SK-N-SH (cell line): ENCODE measurements around the gene TSPAN14. TPM values are rescaled to one million over a fixed set of nuclear protein-coding genes. Genes with fewer than 3 reads are reported as not detected.

Experiments
- CTCF ChIA-PET: fragments of 300-600, 350-600 bp; formaldehyde crosslinking; extraction: SDS; loops from one replicate; lab custom pipeline; 2021; lab: Yijun Ruan, JAX
- POLR2A ChIA-PET: fragments of 350-600 bp; sonication (Branson Sonifier 250); formaldehyde crosslinking; extraction: SDS; loops from one replicate; lab custom pipeline; 2020; ENCODE audit warnings: antibody characterized with exemption, inconsistent platforms; lab: Yijun Ruan, JAX
- DNase-seq: peaks from one replicate; pipeline ENCODE4 v3.0.0; 2012
- H2AFZ ChIP-seq: fragments of 200-600 bp; sonication (generic); 2 replicates; pipeline ENCODE4 v1.8.1; 2016; ENCODE audit warnings: antibody characterized with exemption, mild to moderate bottlenecking, low read depth
- H3F3A ChIP-seq: fragments of 200-600 bp; sonication (generic); replicated peaks from 2 replicates; pipeline ENCODE3; 2016; ENCODE audit warnings: antibody characterized with exemption, mild to moderate bottlenecking; ENCODE audit not compliant: insufficient read depth
- H3K27ac ChIP-seq, 2 experiments: fragments of 200-500 bp in 1 of 2; fragments of 200-600 bp in 1 of 2; sonication (Bioruptor generic) in 1 of 2; sonication (generic), shearing (Covaris generic) in 1 of 2; 2 replicates each; pipeline versions ENCODE4 v1.5.1 to v1.6.1; 2014 to 2016; ENCODE audit warnings: low read depth in 2 of 2, inconsistent platforms in 1 of 2, low read length in 1 of 2, mild to moderate bottlenecking in 1 of 2, mixed read lengths in 1 of 2
- H3K27me3 ChIP-seq: fragments of 200-600 bp; sonication (generic), shearing (Covaris generic); 2 replicates; pipeline ENCODE4 v1.6.1; 2016; ENCODE audit warnings: mixed run types; ENCODE audit not compliant: insufficient read depth
- H3K36me3 ChIP-seq, 2 experiments: fragments of 200-500 bp in 1 of 2; fragments of 200-600 bp in 1 of 2; sonication (Bioruptor generic) in 1 of 2; sonication (generic) in 1 of 2; replicated peaks in 1 of 2; 2 replicates each; pipeline versions ENCODE3 to v1.5.1; 2014 to 2016; ENCODE audit warnings: low read length in 1 of 2, mild to moderate bottlenecking in 1 of 2; ENCODE audit not compliant: insufficient read depth in 2 of 2, control insufficient read depth in 1 of 2
- H3K4me1 ChIP-seq, 2 experiments: fragments of 200-500 bp in 1 of 2; fragments of 200-600 bp in 1 of 2; sonication (Bioruptor generic) in 1 of 2; sonication (generic), shearing (Covaris generic) in 1 of 2; 2 replicates each; pipeline versions ENCODE4 v1.5.1 to v1.6.1; 2014 to 2016; ENCODE audit warnings: low read depth in 1 of 2, low read length in 1 of 2, mixed run types in 1 of 2; ENCODE audit not compliant: insufficient read depth in 2 of 2, control insufficient read depth in 1 of 2
- H3K4me2 ChIP-seq: fragments of 200-600 bp; sonication (generic), shearing (Covaris generic); 2 replicates; pipeline ENCODE4 v1.6.1; 2017; ENCODE audit warnings: mixed run types
- H3K4me3 ChIP-seq, 2 experiments: fragments of 200-500 bp in 1 of 2; fragments of 200-600 bp in 1 of 2; sonication (Bioruptor generic) in 1 of 2; sonication (generic), shearing (Covaris generic) in 1 of 2; 2 replicates each; pipeline versions ENCODE4 v1.5.1 to v1.8.1; 2014 to 2016; ENCODE audit warnings: low read depth in 2 of 2, inconsistent platforms in 1 of 2, low read length in 1 of 2, mild to moderate bottlenecking in 1 of 2, mixed read lengths in 1 of 2, moderate library complexity in 1 of 2
- H3K79me2 ChIP-seq: fragments of 200-600 bp; sonication (generic); 2 replicates; pipeline ENCODE4 v1.8.1; 2017; ENCODE audit warnings: mild to moderate bottlenecking; ENCODE audit not compliant: insufficient read depth
- H3K9ac ChIP-seq: fragments of 200-600 bp; sonication (generic); 2 replicates; pipeline ENCODE4 v1.6.1; 2017; ENCODE audit warnings: mixed run types
- H3K9me2 ChIP-seq: fragments of 200-600 bp; sonication (generic); 2 replicates; pipeline ENCODE4 v1.6.1; 2017; ENCODE audit warnings: mixed run types
- H3K9me3 ChIP-seq: fragments of 200-600 bp; sonication (generic); 2 replicates; pipeline ENCODE4 v1.6.1; 2017; ENCODE audit warnings: mixed run types, mild to moderate bottlenecking, moderate library complexity
- H4K20me1 ChIP-seq: fragments of 200-600 bp; sonication (generic); 2 replicates; pipeline ENCODE4 v1.6.1; 2017; ENCODE audit warnings: mild to moderate bottlenecking, mixed run types; ENCODE audit not compliant: insufficient read depth
- CHD2 ChIP-seq: fragments of 150-350 bp; IDR thresholded peaks from 2 replicates; pipeline ENCODE4 v1.6.1; 2018; ENCODE audit warnings: low read length; ENCODE audit not compliant: partially characterized antibody
- EP300 ChIP-seq, 2 experiments: IDR thresholded peaks; 2 replicates each; pipeline versions ENCODE4 v1.4.0 to v1.6.1; 2012; ENCODE audit warnings: borderline replicate concordance in 1 of 2, low read depth in 1 of 2, low read length in 1 of 2
- FOSL2 ChIP-seq: IDR thresholded peaks from 2 replicates; pipeline ENCODE4 v1.4.0; 2012; ENCODE audit warnings: low read depth, mild to moderate bottlenecking, moderate library complexity, borderline replicate concordance
- FOXJ3 ChIP-seq: sonication (generic); formaldehyde crosslinking; IDR thresholded peaks from 2 replicates; pipeline ENCODE4 v1.5.1; 2020; ENCODE audit warnings: mild to moderate bottlenecking, missing genetic modification reagents
- JUND ChIP-seq: IDR thresholded peaks from 2 replicates; pipeline ENCODE4 v1.4.0; 2012
- MEF2A ChIP-seq: IDR thresholded peaks from 2 replicates; pipeline ENCODE4 v1.4.0; 2012; ENCODE audit warnings: low read depth, borderline replicate concordance
- MXI1 ChIP-seq: IDR thresholded peaks from 2 replicates; pipeline ENCODE4 v1.6.1; 2012; ENCODE audit warnings: mild to moderate bottlenecking, low read depth, low read length, improper control_type of control experiment
- NFIC ChIP-seq: IDR thresholded peaks from 2 replicates; pipeline ENCODE4 v1.4.0; 2012; ENCODE audit warnings: borderline replicate concordance
- POLR2AphosphoS5 ChIP-seq: IDR thresholded peaks from 2 replicates; pipeline ENCODE4 v1.6.1; 2012; ENCODE audit warnings: low read depth, low read length
- RAD21 ChIP-seq: IDR thresholded peaks from 2 replicates; pipeline ENCODE4 v1.6.1; 2012; ENCODE audit warnings: mild to moderate bottlenecking, low read length
- RFX5 ChIP-seq: IDR thresholded peaks from 2 replicates; pipeline ENCODE4 v1.6.1; 2012; ENCODE audit warnings: mild to moderate bottlenecking, improper control_type of control experiment, low read length
- RXRA ChIP-seq: IDR thresholded peaks from 2 replicates; pipeline ENCODE4 v1.4.0; 2012; ENCODE audit warnings: low read depth, mild to moderate bottlenecking, borderline replicate concordance
- TAF1 ChIP-seq: IDR thresholded peaks from 2 replicates; pipeline ENCODE4 v1.6.1; 2012; ENCODE audit warnings: low read depth, mild to moderate bottlenecking, low read length, moderate library complexity, borderline replicate concordance
- TCF12 ChIP-seq: IDR thresholded peaks from 2 replicates; pipeline ENCODE4 v1.4.0; 2012
- WGBS: methylation state at CpG from one replicate; pipeline ENCODE4 v1.1.6; 2017; ENCODE audit warnings: low lambda C conversion rate; 5-methylcytosine and 5-hydroxymethylcytosine counted together
- polyA plus RNA-seq, 3 experiments: library from polyadenylated mRNA; depleted of rRNA; stranded (reverse); fragments of >200 nt; gene quantifications; 2 replicates each; pipeline ENCODE4 v1.2.3, GENCODE V29; 2012

TSPAN14 gene
- polyA plus RNA-seq, 1 of the 3 experiments (the other 2 are of a cell fraction), result 78.1 TPM

DNA sequence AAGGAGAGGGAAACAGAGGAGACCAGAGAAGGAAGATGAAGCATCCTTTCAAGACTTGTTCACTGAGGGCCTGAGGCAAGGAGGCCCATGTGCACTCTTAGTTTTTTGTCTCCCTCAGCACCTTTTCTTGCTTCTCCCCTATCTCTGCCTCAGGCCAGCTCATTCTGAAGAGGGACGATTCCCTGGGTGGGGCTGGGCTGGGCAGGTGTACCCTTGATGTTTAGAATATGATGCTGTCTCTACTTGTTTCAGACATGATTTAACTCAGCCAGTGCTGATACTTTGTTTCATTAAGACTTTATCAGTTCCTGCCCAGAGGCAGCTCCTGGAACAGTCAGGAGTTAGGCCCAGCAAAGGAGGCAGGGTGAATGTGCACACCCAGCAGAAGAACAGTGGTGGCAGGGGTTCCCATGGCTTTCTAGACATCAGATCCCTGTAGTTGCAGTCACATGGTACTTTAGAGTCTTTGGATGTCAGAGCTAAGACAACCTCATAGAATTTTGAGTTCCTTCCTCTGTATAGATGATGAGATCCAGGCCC is 42.4 kb upstream of the TSPAN14 start:
- WGBS, result 79% methylated on average over 1 of the region's 1 CpG
- DNase-seq, result no peak
- H3F3A ChIP-seq, result peaks cover 5% of the 10 kb centered on the region
- no peaks in the 10 kb centered on the region for H3K27me3 ChIP-seq
- H3K9me3 ChIP-seq, result no peaks in the 10 kb centered on the region
- H3K4me1 ChIP-seq, result peaks cover 18 to 77% of the 10 kb centered on the region in 2 experiments; a peak in 3 of 4 replicates
- H2AFZ ChIP-seq, result no peak overlapping the region
- no peaks in the 10 kb centered on the region; the same call in 1 of the 2 replicates for H3K79me2 ChIP-seq
- CTCF ChIA-PET, result interaction anchor here (1.2 to 3.5 kb wide), 6 partner anchors 23 to 534 kb away, joined by 3 to 20 read pairs (median 4); no protein-coding TSS in a partner anchor
- no peak overlapping the region for H3K4me2 ChIP-seq
- H3K9me2 ChIP-seq, result no peaks in the 10 kb centered on the region
- H3K36me3 ChIP-seq, result no peaks in the 10 kb centered on the region
- H4K20me1 ChIP-seq, result no peaks in the 10 kb centered on the region
- H3K27ac ChIP-seq, result peak overlapping the region in 1 of 2 experiments; percentile 56; a peak in 1 of 4 replicates
- no peak for TF ChIP-seq EP300 (IDR thresholded peaks at IDR 0.05; ENCODE audit: borderline replicate concordance in 1 of 2, low read depth in 1 of 2, low read length in 1 of 2)
- no peak for TF ChIP-seq MXI1
- TF ChIP-seq JUND, result no peak
- no peak for TF ChIP-seq FOSL2
- TF ChIP-seq FOXJ3, result no peak
- no peak for TF ChIP-seq NFIC
- no peak overlapping the region for H3K9ac ChIP-seq
- POLR2A ChIA-PET, result no interaction called here
- H3K4me3 ChIP-seq, result no peak overlapping the region

GRCh38 chr10:80412486-80412885 is 41.6 kb upstream of the TSPAN14 start:
- Histone ChIP-seq H3K4me3 (no peak overlapping the region), H3K9me2 (no peaks in the 10 kb centered on the region), H3F3A (peaks cover 5% of the 10 kb centered on the region), H3K36me3 (no peaks in the 10 kb centered on the region), H3K4me1 (peaks cover 18 to 77% of the 10 kb centered on the region in 2 experiments; a peak in 3 of 4 replicates), H3K9me3 (no peaks in the 10 kb centered on the region), H2AFZ (no peak overlapping the region), H3K4me2 (no peak overlapping the region), H3K9ac (no peak overlapping the region), H3K79me2 (no peaks in the 10 kb centered on the region; the same call in 1 of the 2 replicates), H3K27ac (no peak overlapping the region; a peak in 1 of 4 replicates), H4K20me1 (no peaks in the 10 kb centered on the region), H3K27me3 (no peaks in the 10 kb centered on the region)
- DNase-seq, result no peak
- POLR2A ChIA-PET, result no interaction called here
- WGBS, result 97% methylated on average over 5 of the region's 5 CpGs
- TF ChIP-seq TAF1 (no peak), POLR2AphosphoS5 (no peak), NFIC (no peak), RFX5 (no peak), CHD2 (no peak), FOSL2 (no peak), RAD21 (no peak), TCF12 (no peak), RXRA (no peak), MEF2A (no peak)
- CTCF ChIA-PET, result interaction anchor here (1.2 to 3.5 kb wide), 3 partner anchors 30 to 93 kb away, joined by 3 to 20 read pairs (median 4); no protein-coding TSS in a partner anchor
